ENCODE results near the gene GPS2.

GPS2 gene

GRCh38 chr17:7307686-7308624, 7.2 kb downstream of the GPS2 start:
- no peak for TF ChIP-seq EZH2phosphoT487 (IDR thresholded peaks at IDR 0.05; ENCODE audit: borderline replicate concordance, low read length)
- TF ChIP-seq CTCF (IDR thresholded peaks at IDR 0.05; ENCODE audit: low read depth, low read length, poor library complexity, severe bottlenecking): no peak
- Histone ChIP-seq H4K20me1 (ENCODE audit: control insufficient read depth, insufficient read depth, low read depth, low read length) (peaks cover 28% of the 10 kb centered on the region), H3K4me2 (ENCODE audit: low read length) (peak overlapping the region; percentile 73), H3F3A (ENCODE audit: control insufficient read depth, insufficient read depth) (peaks cover 50% of the 10 kb centered on the region), H3K4me1 (ENCODE audit: control insufficient read depth, low read length) (peaks cover 36% of the 10 kb centered on the region), H3K9me2 (replicated peaks; ENCODE audit: control insufficient read depth, low read length) (no peaks in the 10 kb centered on the region), H3K79me2 (ENCODE audit: control insufficient read depth, low read length) (peaks cover 49% of the 10 kb centered on the region), H3K27me3 (ENCODE audit: control insufficient read depth, low read length) (no peaks in the 10 kb centered on the region), H3K27ac (ENCODE audit: low read depth, low read length) (peak overlapping the region; percentile 87), H3K4me3 (ENCODE audit: low read length) (peak overlapping the region; percentile 84), H3K9me3 (ENCODE audit: control insufficient read depth, insufficient read depth, low read length) (no peaks in the 10 kb centered on the region), H3K36me3 (ENCODE audit: control insufficient read depth, low read length) (peaks cover 54% of the 10 kb centered on the region)

- no peaks in the 10 kb centered on the region for H3K9me2 ChIP-seq (replicated peaks; ENCODE audit: control insufficient read depth, low read length)
- peak within 1 kb of the TSS; percentile 87 for H3K27ac ChIP-seq (ENCODE audit: low read depth, low read length)
- peaks cover 41% of the 10 kb centered on the region for H3F3A ChIP-seq (ENCODE audit: control insufficient read depth, insufficient read depth)
- H3K4me1 ChIP-seq (ENCODE audit: control insufficient read depth, low read length): peaks cover 30% of the 10 kb centered on the region
- H3K4me2 ChIP-seq (ENCODE audit: low read length): peak within 1 kb of the TSS; percentile 73
- peaks cover 44% of the 10 kb centered on the region for H3K79me2 ChIP-seq (ENCODE audit: control insufficient read depth, low read length)
- H3K27me3 ChIP-seq (ENCODE audit: control insufficient read depth, low read length): no peaks in the 10 kb centered on the region
- H4K20me1 ChIP-seq (ENCODE audit: control insufficient read depth, insufficient read depth, low read depth, low read length): peaks cover 21% of the 10 kb centered on the region
- TF ChIP-seq CTCF (IDR thresholded peaks at IDR 0.05; ENCODE audit: low read depth, low read length, poor library complexity, severe bottlenecking) (no peak), EZH2phosphoT487 (IDR thresholded peaks at IDR 0.05; ENCODE audit: borderline replicate concordance, low read length) (no peak)
- no peaks in the 10 kb centered on the region for H3K9me3 ChIP-seq (ENCODE audit: control insufficient read depth, insufficient read depth, low read length)
- peaks cover 45% of the 10 kb centered on the region for H3K36me3 ChIP-seq (ENCODE audit: control insufficient read depth, low read length)
- H3K4me3 ChIP-seq (ENCODE audit: low read length): peak within 1 kb of the TSS; percentile 84
Observed at GRCh38 chr17:7306911-7307685, 8.1 kb downstream of the GPS2 start, which contains the start of gene EIF5A. Gene EIF5A, plus strand, starts transcription at chr17:7307628. Its CDS starts 2,008 bp downstream, at chr17:7309636.

GRCh38 chr17:7304179-7304578, 11.0 kb downstream of the GPS2 start:
- H3K36me3 ChIP-seq (ENCODE audit: control insufficient read depth, low read length): peaks cover 18% of the 10 kb centered on the region
- no peak overlapping the region for H3K4me2 ChIP-seq (ENCODE audit: low read length)
- peaks cover 2% of the 10 kb centered on the region for H4K20me1 ChIP-seq (ENCODE audit: control insufficient read depth, insufficient read depth, low read depth, low read length)
- H3K79me2 ChIP-seq (ENCODE audit: control insufficient read depth, low read length): peaks cover 18% of the 10 kb centered on the region
- no peaks in the 10 kb centered on the region for H3K9me3 ChIP-seq (ENCODE audit: control insufficient read depth, insufficient read depth, low read length)
- H3K9me2 ChIP-seq (replicated peaks; ENCODE audit: control insufficient read depth, low read length): no peaks in the 10 kb centered on the region
- H3K4me3 ChIP-seq (ENCODE audit: low read length): no peak overlapping the region
- H3K27ac ChIP-seq (ENCODE audit: low read depth, low read length): no peak overlapping the region
- peaks cover 8% of the 10 kb centered on the region for H3K4me1 ChIP-seq (ENCODE audit: control insufficient read depth, low read length)
- TF ChIP-seq CTCF (IDR thresholded peaks at IDR 0.05; ENCODE audit: low read depth, low read length, poor library complexity, severe bottlenecking) (no peak), EZH2phosphoT487 (IDR thresholded peaks at IDR 0.05; ENCODE audit: borderline replicate concordance, low read length) (no peak)
- H3F3A ChIP-seq (ENCODE audit: control insufficient read depth, insufficient read depth): peaks cover 14% of the 10 kb centered on the region
- no peaks in the 10 kb centered on the region for H3K27me3 ChIP-seq (ENCODE audit: control insufficient read depth, low read length)
